Measurements from ENCODE around the gene SLC43A1.

GRCh38 chr11:57436031-57436430 lies 79.5 kb downstream of the SLC43A1 start:
- TF ChIP-seq CTCF (conservative IDR thresholded peaks at IDR 0.05 in 1 of 2, IDR thresholded peaks at IDR 0.05 in 1 of 2; ENCODE audit: extremely low read depth in 1 of 2, insufficient read depth in 1 of 2, low read depth in 1 of 2, low read length in 2 of 2) (no peak), EZH2 (IDR thresholded peaks at IDR 0.05; ENCODE audit: borderline replicate concordance, low read length) (no peak)

All from mammary epithelial cell (primary cell).